ENCODE measurements around the gene NOL4L. TPM values are rescaled to one million over a fixed set of nuclear protein-coding genes. Genes with fewer than 3 reads are reported as not detected.

Gene NOL4L
- total and polyA plus RNA-seq, 2 experiments from 2014 or later = 38.8 to 39.2 TPM

- TF ChIP-seq ZNF462 (CRISPR knock-in tag; IDR thresholded peaks at IDR 0.05) = no peak
Measured at GRCh38 chr20:32605167-32605656, 20.1 kb upstream of the NOL4L start (continued).

- H3F3A ChIP-seq (replicated peaks; ENCODE audit: low read depth) = peaks cover 10% of the 10 kb centered on the region; the same call in 1 of the 2 replicates
- H3K36me3 ChIP-seq (ENCODE audit: insufficient read depth) = no peaks in the 10 kb centered on the region
- H3K27me3 Mint-ChIP-seq (ENCODE audit: insufficient read depth, low read depth, poor library complexity) = peaks cover 3% of the 10 kb centered on the region
- H3K4me3 Mint-ChIP-seq = no peak overlapping the region
- no peak overlapping the region for H3K4me3 ChIP-seq
- H3K4me1 Mint-ChIP-seq = peaks cover 5% of the 10 kb centered on the region
- H3K27ac ChIP-seq (ENCODE audit: low read depth) = no peak overlapping the region
- no peaks in the 10 kb centered on the region for H3K79me2 ChIP-seq (replicated peaks; ENCODE audit: insufficient read depth)
- no peaks in the 10 kb centered on the region for H3K27me3 ChIP-seq (ENCODE audit: insufficient read depth)
- H3K4me2 ChIP-seq = no peak overlapping the region
- H3K36me3 Mint-ChIP-seq (ENCODE audit: low read depth) = no peaks in the 10 kb centered on the region
- H3K9me2 ChIP-seq (ENCODE audit: insufficient read depth) = no peaks in the 10 kb centered on the region
- no peak for DNase-seq (ENCODE audit: low spot score)
- ATAC-seq = no peak
- H2AFZ ChIP-seq = no peak overlapping the region
- H3K4me1 ChIP-seq (ENCODE audit: insufficient read depth) = peaks cover 11% of the 10 kb centered on the region
- no peaks in the 10 kb centered on the region for H4K20me1 ChIP-seq (replicated peaks; ENCODE audit: insufficient read depth)
- H3K27ac Mint-ChIP-seq = no peak overlapping the region
- H3K9me3 Mint-ChIP-seq = no peaks in the 10 kb centered on the region; the same call in 2 of the 3 replicates
- TF ChIP-seq EZH2phosphoT487 (IDR thresholded peaks at IDR 0.05; ENCODE audit: unreplicated experiment) = no peak
- no peak for TF ChIP-seq JUNB (IDR thresholded peaks at IDR 0.05; ENCODE audit: unreplicated experiment)
- no peak for TF ChIP-seq REST (IDR thresholded peaks at IDR 0.05; ENCODE audit: unreplicated experiment)
- TF ChIP-seq ZNF331 (CRISPR knock-in tag; IDR thresholded peaks at IDR 0.05; ENCODE audit: low read depth) = no peak
- TF ChIP-seq STAT1 (IDR thresholded peaks at IDR 0.05; ENCODE audit: unreplicated experiment) = no peak
- TF ChIP-seq EZH2 (IDR thresholded peaks at IDR 0.05; ENCODE audit: low read depth, unreplicated experiment) = no peak
- no peak for TF ChIP-seq NANOG (IDR thresholded peaks at IDR 0.05; ENCODE audit: borderline replicate concordance)
- TF ChIP-seq ETS1 (IDR thresholded peaks at IDR 0.05) = no peak
- TF ChIP-seq CTCF (conservative IDR thresholded peaks at IDR 0.05; ENCODE audit: low read depth in 2 of 2) = no peak
Measured at GRCh38 chr20:32603046-32603726, 18.1 kb upstream of the NOL4L start.

Measured in GM23338 (cell line).